NT2/D1 (cell line): ENCODE measurements around the gene SPATA6.

ENCODE experiments used
- YY1 ChIP-seq: IDR thresholded peaks from 2 replicates; pipeline ENCODE4 v1.6.1; 2011; ENCODE audit not compliant: insufficient read length, insufficient read depth
- ZNF274 ChIP-seq: IDR thresholded peaks from 2 replicates; pipeline ENCODE4 v1.6.1; 2011; ENCODE audit warnings: mild to moderate bottlenecking, low read depth, low read length

GRCh38 chr1:48302652-48303051, 169.4 kb downstream of the SPATA6 start:
- no peak for TF ChIP-seq ZNF274
- no peak for TF ChIP-seq YY1
